ENCODE measurements around the gene RIOK2.

Gene RIOK2

GRCh38 chr5:97125125-97125683 lies 57.8 kb downstream of the RIOK2 start:
- TF ChIP-seq ZNF274 (IDR thresholded peaks at IDR 0.05; ENCODE audit: low read depth, low read length): no peak
- no peak overlapping the region for H3K4me3 ChIP-seq (ENCODE audit: low read length)

GRCh38 chr5:97124335-97124734 lies 58.7 kb downstream of the RIOK2 start:
- TF ChIP-seq ZNF274 (IDR thresholded peaks at IDR 0.05; ENCODE audit: low read depth, low read length): no peak
- no peak overlapping the region for H3K4me3 ChIP-seq (ENCODE audit: low read length)

- no peak for TF ChIP-seq ZNF274 (IDR thresholded peaks at IDR 0.05; ENCODE audit: low read depth, low read length)
- no peak overlapping the region for H3K4me3 ChIP-seq (ENCODE audit: low read length)
Observed at GRCh38 chr5:97121848-97122247, 61.2 kb downstream of the RIOK2 start.

- H3K4me3 ChIP-seq (ENCODE audit: low read length): no peak overlapping the region
- no peak for TF ChIP-seq ZNF274 (IDR thresholded peaks at IDR 0.05; ENCODE audit: low read depth, low read length)
Observed at GRCh38 chr5:97120195-97120594, 62.9 kb downstream of the RIOK2 start.

GRCh38 chr5:97119007-97119390 lies 64.0 kb downstream of the RIOK2 start:
- no peak for TF ChIP-seq ZNF274 (IDR thresholded peaks at IDR 0.05; ENCODE audit: low read depth, low read length)
- H3K4me3 ChIP-seq (ENCODE audit: low read length): no peak overlapping the region

- no peak for TF ChIP-seq ZNF274 (IDR thresholded peaks at IDR 0.05; ENCODE audit: low read depth, low read length)
- no peak overlapping the region for H3K4me3 ChIP-seq (ENCODE audit: low read length)
Observed at GRCh38 chr5:97118261-97119006, 64.6 kb downstream of the RIOK2 start.

- no peak overlapping the region for H3K4me3 ChIP-seq (ENCODE audit: low read length)
- TF ChIP-seq ZNF274 (IDR thresholded peaks at IDR 0.05; ENCODE audit: low read depth, low read length): no peak
Observed at GRCh38 chr5:97115932-97116331, 67.1 kb downstream of the RIOK2 start.

GRCh38 chr5:97112230-97112629 lies 70.8 kb downstream of the RIOK2 start:
- no peak for TF ChIP-seq ZNF274 (IDR thresholded peaks at IDR 0.05; ENCODE audit: low read depth, low read length)
- no peak overlapping the region for H3K4me3 ChIP-seq (ENCODE audit: low read length)

GRCh38 chr5:97111616-97112015 lies 71.4 kb downstream of the RIOK2 start:
- no peak for TF ChIP-seq ZNF274 (IDR thresholded peaks at IDR 0.05; ENCODE audit: low read depth, low read length)

GRCh38 chr5:97111004-97111403 lies 72.0 kb downstream of the RIOK2 start:
- H3K4me3 ChIP-seq (ENCODE audit: low read length): no peak overlapping the region
- TF ChIP-seq ZNF274 (IDR thresholded peaks at IDR 0.05; ENCODE audit: low read depth, low read length): no peak

More at GRCh38 chr5:97111616-97112015, 71.4 kb downstream of the RIOK2 start:
- no peak overlapping the region for H3K4me3 ChIP-seq (ENCODE audit: low read length)
